Neural cell (in vitro differentiated cells): Measurements from ENCODE around the gene SOAT1.

ENCODE experiments used
- EP300 ChIP-seq: fragments of 450-650 bp; conservative IDR thresholded peaks from 2 replicates; pipeline ENCODE4 v1.6.1; 2014; ENCODE audit warnings: antibody characterized with exemption, mild to moderate bottlenecking, moderate library complexity; ENCODE audit not compliant: poor library complexity, severe bottlenecking
- EZH2 ChIP-seq: fragments of 200-600, 300-800 bp; shearing (Covaris generic), sonication (generic); IDR thresholded peaks from 2 replicates; pipeline ENCODE4 v1.6.1; 2014; ENCODE audit warnings: antibody characterized with exemption, low read length, borderline replicate concordance, mild to moderate bottlenecking; ENCODE audit not compliant: insufficient read depth, poor library complexity, severe bottlenecking
- POLR2AphosphoS5 ChIP-seq: IDR thresholded peaks from 2 replicates; pipeline ENCODE4 v1.6.1; 2012
- RAD21 ChIP-seq: fragments of 450-650 bp; conservative IDR thresholded peaks from 2 replicates; pipeline ENCODE4 v1.6.1; 2014; ENCODE audit warnings: antibody characterized with exemption, mild to moderate bottlenecking, moderate library complexity
- SMC3 ChIP-seq: fragments of 450-650 bp; conservative IDR thresholded peaks from 2 replicates; pipeline ENCODE4 v1.6.1; 2014; ENCODE audit warnings: antibody characterized with exemption, mild to moderate bottlenecking, moderate library complexity; ENCODE audit not compliant: poor library complexity
- TAF1 ChIP-seq: IDR thresholded peaks from 2 replicates; pipeline ENCODE4 v1.6.1; 2012; ENCODE audit warnings: low read depth
- TF ChIP-seq, protein P1 (sequence below): fragments of 450-650 bp; IDR thresholded peaks from 2 replicates; pipeline ENCODE4 v1.5.1; 2014; ENCODE audit warnings: antibody characterized with exemption, mild to moderate bottlenecking, moderate library complexity; ENCODE audit not compliant: poor library complexity, severe bottlenecking
- TF ChIP-seq, protein P2 (sequence below): IDR thresholded peaks from 2 replicates; pipeline ENCODE4 v1.6.1; 2012; ENCODE audit warnings: borderline replicate concordance

DNA sequence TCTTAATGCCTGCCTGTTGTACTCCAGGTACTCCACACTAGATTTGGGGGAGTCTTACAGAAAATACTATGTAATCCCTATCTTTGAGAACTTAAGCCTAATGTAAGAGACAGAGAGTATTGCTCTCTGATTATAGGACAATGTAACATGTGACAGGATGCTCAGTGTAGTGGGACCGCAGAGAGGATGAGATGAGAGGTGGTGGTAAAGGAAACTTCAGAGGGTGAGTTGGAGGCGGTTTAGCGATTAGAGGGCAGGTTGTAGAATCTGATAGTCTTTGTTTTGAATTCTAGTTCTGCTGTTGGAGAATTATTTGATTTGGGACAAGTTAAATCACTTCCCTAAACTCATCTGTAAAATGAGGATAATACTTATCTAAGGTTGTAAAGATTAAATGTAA lies 5.4 kb downstream of the SOAT1 start:
- TF ChIP-seq, protein P1, sequence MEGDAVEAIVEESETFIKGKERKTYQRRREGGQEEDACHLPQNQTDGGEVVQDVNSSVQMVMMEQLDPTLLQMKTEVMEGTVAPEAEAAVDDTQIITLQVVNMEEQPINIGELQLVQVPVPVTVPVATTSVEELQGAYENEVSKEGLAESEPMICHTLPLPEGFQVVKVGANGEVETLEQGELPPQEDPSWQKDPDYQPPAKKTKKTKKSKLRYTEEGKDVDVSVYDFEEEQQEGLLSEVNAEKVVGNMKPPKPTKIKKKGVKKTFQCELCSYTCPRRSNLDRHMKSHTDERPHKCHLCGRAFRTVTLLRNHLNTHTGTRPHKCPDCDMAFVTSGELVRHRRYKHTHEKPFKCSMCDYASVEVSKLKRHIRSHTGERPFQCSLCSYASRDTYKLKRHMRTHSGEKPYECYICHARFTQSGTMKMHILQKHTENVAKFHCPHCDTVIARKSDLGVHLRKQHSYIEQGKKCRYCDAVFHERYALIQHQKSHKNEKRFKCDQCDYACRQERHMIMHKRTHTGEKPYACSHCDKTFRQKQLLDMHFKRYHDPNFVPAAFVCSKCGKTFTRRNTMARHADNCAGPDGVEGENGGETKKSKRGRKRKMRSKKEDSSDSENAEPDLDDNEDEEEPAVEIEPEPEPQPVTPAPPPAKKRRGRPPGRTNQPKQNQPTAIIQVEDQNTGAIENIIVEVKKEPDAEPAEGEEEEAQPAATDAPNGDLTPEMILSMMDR, result no peak
- no peak for TF ChIP-seq EP300
- no peak for TF ChIP-seq POLR2AphosphoS5
- TF ChIP-seq, protein P2, sequence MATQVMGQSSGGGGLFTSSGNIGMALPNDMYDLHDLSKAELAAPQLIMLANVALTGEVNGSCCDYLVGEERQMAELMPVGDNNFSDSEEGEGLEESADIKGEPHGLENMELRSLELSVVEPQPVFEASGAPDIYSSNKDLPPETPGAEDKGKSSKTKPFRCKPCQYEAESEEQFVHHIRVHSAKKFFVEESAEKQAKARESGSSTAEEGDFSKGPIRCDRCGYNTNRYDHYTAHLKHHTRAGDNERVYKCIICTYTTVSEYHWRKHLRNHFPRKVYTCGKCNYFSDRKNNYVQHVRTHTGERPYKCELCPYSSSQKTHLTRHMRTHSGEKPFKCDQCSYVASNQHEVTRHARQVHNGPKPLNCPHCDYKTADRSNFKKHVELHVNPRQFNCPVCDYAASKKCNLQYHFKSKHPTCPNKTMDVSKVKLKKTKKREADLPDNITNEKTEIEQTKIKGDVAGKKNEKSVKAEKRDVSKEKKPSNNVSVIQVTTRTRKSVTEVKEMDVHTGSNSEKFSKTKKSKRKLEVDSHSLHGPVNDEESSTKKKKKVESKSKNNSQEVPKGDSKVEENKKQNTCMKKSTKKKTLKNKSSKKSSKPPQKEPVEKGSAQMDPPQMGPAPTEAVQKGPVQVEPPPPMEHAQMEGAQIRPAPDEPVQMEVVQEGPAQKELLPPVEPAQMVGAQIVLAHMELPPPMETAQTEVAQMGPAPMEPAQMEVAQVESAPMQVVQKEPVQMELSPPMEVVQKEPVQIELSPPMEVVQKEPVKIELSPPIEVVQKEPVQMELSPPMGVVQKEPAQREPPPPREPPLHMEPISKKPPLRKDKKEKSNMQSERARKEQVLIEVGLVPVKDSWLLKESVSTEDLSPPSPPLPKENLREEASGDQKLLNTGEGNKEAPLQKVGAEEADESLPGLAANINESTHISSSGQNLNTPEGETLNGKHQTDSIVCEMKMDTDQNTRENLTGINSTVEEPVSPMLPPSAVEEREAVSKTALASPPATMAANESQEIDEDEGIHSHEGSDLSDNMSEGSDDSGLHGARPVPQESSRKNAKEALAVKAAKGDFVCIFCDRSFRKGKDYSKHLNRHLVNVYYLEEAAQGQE, result no peak
- no peak for TF ChIP-seq RAD21
- TF ChIP-seq TAF1, result no peak
- TF ChIP-seq EZH2, result no peak
- no peak for TF ChIP-seq SMC3
